IPS-NIHi7 (cell line): ENCODE data around the gene PRICKLE4.

ENCODE experiments used
- DNase-seq: peaks from one replicate; pipeline ENCODE4 v3.0.0; 2012; ENCODE audit warnings: mixed read lengths; ENCODE audit errors: extremely low spot score

PRICKLE4 gene, protein sequence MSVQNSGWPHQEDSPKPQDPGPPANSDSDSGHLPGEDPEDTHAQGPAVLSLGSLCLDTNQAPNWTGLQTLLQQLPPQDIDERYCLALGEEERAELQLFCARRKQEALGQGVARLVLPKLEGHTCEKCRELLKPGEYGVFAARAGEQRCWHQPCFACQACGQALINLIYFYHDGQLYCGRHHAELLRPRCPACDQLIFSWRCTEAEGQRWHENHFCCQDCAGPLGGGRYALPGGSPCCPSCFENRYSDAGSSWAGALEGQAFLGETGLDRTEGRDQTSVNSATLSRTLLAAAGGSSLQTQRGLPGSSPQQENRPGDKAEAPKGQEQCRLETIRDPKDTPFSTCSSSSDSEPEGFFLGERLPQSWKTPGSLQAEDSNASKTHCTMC

DNA sequence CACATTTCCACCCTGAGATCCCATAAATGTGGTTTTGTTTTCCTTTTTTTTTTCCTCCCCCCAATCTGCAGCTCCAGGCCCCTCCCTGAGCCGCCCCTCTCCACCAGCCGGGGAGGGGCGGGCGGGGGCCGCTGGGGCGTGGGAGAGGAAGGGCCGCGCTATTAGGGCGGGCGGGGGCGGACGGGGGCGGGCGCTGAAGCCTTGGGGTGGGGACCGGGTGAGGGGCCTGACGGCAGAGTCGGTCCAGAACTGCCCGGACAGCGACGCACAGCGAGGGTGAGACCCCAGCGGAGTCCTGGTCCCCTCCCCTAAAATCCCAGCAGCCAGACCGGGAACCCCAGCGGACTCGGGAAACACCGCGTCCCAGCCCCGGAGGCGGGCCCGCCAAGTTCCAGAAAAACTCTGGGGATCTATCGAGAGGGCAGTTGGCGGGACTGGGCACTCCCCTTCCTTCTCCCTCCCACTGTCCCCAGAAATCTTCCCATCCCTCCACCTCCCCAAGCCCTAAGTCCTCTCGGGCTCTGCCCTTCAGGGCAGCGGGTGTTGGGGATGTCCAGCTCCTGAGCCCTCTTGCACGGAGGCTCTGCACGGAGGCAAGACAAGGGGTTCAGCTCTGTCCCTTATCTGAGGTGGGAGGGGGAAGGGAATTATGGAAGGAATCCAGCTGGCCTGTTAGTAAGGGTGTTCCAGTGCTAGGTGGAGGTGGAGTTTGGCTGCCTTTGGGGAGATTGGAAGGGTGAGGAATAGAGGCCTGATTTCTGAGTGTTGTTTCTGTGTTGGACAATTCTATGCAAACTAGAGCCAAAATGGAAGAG lies at the start of gene PRICKLE4:
Gene PRICKLE4, plus strand, starts transcription at position 232 of the 815 bp plus-strand sequence. CDS start 2,692 bp downstream, outside the sequence.
- DNase-seq = peak; percentile 35

DNA sequence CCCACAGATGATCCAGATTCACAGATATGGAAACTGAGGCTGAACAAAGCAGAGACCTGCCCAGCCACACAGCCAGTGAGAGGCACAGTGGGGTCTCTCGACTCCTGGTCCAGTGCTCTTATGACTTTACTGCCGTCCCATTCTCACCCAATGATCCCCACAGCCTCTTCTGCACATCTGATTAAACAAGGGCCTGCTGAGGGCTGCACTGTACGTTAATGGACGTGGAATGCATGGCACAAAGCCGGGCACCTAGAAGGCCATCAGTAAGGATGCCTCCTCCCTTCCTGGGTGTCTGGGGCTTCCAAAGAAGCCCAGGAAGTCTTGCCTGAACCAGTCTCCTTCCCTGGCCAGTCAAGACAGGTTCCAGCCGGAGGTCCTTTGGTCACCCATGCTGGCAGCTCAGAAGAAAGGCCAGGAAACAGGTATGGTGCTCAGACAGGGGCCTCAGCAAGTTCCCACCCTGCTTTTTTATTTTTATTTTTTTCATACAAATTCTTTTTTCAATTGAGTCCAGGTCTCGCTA lies 49.0 kb upstream of the PRICKLE4 start:
- no peak for DNase-seq

DNA sequence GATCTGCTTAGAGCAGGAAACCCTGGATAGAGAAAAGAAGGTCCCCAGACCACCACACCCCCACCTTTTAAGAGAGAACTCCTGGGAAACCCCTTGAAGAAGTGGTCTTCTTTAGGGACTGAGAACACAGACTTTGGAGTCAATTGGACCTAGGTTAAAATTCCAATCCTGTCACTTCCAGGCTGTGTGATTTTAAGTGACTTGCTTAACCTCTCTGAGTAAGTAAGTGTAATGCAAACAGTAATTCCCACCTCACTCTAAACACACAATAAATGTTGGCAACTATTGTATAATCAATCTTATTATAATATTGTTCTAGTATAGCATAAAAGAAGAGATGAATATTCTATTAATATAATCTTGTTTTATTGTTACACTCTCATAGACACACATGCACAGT lies 48.4 kb upstream of the PRICKLE4 start:
- no peak for DNase-seq

DNA sequence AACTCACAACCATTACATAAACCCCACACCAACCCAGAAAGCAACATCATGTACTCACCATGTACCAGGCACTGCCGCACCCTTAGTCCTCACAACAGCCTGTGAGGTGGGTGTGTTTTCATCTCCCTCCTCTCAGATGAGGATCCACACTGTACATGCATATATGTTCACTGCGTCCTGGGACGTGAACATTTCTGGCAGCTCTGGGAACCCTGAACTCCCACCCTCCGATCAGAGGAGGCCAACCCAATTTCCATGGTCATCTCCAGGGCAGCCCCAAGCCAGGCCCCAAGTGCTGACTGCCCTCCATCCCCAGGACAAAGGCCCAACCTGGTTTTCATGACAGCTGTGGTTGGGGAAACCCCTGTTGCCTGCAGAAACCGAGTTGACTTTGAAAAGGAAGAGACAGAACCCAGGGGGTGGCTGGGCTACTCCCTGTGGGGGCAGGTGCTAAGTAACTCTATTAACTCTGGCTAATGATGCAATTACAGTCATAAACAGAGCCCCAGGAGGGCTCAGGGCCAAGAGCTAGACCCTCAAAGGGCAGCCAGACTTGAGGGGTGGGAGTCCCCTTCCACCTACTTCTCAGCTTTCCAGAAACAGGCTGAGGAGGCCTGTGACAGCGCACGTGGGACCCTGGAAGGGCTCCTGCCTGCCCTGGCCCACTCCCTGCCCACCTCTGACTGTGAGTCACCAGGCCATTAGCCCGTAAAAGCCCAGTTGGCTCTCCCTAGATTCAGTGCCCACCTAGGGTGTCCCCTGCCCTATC lies 47.8 kb upstream of the PRICKLE4 start:
- peak; percentile 55 for DNase-seq

DNA sequence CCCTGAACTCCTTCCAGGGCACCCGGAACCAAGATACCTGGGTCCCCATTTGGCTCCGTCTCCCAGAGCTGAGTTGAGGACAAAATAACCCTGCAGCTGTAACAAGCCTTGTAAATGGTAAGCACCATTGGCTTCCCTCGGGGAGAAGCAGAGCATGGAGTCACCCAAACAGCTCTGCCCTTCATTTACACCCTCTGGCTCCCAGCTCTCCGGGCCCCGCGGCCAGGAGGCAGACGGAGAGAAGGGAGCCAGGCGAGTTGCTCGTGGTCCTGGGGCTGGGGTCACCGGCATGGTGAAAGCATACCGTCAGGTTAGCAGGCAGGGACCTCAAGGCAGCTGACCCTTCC lies 47.2 kb upstream of the PRICKLE4 start:
- no peak for DNase-seq

DNA sequence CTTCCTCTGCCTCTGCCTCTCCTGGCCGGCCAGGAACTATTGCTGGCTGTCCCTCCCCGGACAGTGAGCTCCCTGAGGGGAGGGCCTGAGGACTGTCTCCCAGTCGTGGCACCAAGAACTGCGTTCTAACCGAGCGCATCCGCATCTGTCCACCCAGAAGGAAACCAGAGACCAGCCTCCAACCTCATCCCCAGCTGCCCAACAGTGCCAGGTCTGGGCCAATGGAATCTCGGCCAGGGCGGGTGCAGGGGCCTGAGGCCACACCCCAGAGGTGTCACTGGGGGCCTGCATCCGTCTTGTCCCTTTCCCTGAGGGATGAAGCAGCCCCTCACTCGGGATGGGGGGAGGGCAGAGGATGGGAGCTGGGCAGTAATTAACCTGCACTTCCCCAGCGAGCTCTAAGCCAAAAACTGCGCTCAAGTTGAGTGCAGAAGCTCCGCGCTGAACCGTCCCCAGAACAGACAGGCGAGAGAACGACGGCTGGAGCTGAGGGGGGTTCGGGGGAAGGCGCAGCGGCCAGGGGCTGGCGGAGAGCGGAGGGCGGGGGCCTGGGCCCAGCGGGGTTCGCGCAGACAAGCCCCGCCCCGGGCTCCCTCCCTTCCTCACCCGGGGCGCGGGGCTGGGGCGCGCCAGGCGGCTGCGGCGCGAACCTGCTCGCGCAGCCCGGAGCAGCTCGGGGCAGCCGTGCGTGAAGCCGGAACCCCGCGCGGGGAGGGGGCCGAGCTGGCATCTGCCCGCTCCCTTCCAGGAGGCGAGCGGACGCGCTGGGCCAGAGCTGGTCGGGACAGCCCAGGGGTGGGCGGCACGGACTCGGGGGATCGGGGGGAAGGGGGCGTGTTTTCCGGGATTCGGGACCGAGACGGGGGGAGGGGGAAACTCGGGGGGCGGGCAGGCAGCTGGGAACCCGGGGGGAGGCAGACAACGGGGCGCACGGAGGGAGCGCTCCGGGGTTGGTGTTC lies 46.6 kb upstream of the PRICKLE4 start:
- peak; percentile 83 for DNase-seq

DNA sequence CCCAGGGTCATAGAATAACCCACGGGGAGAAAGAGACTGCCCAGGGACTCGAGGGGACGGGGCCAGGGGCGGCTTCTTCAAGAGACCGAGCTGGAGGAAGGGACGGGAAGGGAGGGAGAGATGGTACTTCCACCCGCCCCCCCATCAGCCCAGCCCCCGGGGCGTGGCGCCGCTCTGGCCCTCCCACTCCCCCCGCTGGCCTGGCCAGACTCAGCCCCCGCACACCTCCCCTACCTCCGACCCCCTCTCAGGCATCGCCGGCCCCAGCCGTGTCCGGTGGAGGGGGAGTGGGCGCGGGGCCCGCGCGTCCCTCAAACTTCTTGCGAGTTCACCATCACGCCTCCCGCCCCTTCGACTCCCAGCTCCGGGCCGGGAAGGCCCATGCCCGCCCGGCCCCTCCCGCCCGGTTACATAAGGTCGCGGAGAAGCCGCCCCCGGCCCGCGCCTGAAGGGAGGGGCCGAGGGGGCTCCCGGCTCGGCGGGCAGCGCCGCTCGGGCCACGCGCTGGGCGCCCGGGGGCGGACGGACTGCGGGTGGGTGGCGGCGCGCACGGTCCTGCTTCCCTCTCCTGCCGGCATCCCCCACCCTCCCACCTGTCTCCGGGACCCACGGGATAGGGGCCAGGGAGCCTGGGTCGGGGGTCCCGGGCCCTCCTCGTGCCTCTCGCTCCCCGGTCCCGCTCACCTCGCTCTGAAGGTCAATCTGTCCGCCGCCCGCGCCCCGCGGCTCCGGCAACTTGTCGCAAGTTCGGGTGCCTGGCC lies 45.7 kb upstream of the PRICKLE4 start:
- DNase-seq = peak; percentile 74

DNA sequence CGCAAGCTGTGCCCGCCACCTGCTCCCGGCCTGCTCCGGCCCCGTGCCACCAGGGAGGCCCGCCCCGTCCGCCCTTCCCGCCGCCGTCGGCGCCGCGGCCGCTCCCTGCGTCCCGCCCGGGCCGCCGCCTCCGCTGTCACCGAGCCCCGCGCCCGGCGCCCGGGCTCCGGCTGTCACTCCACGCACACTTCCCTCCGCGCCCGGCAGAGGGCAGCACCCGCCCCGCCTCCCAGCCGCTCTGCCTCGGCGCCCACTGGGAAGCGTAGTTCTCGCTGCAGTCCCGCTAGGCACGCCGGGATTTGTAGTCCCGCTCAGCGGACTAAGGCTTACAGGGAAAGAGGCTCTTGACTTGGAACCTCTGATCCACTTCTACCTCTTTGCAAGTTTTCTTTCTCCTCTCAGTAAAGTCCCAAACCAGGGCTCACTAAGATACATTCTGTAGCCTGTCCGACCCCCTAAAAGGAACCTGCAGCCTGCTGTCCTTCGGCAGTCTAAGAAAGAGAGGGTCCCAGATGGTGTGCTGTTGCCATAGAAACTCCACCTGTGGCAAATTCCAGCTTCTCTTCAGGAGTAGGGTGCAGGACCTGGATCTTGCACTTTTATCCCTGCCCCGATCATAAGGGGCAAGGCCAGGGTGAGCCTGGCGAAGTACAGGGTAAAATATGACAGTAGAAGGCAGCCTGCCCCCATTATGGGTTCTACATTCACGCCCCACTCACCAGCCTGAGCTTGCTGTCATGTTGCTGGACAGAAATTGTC lies 45.0 kb upstream of the PRICKLE4 start, which contains the start of gene TFEB:
Gene TFEB, minus strand, starts transcription at position 182 of the 759 bp plus-strand sequence. CDS start 44,395 bp downstream, outside the sequence.
- DNase-seq = peak; percentile 96

DNA sequence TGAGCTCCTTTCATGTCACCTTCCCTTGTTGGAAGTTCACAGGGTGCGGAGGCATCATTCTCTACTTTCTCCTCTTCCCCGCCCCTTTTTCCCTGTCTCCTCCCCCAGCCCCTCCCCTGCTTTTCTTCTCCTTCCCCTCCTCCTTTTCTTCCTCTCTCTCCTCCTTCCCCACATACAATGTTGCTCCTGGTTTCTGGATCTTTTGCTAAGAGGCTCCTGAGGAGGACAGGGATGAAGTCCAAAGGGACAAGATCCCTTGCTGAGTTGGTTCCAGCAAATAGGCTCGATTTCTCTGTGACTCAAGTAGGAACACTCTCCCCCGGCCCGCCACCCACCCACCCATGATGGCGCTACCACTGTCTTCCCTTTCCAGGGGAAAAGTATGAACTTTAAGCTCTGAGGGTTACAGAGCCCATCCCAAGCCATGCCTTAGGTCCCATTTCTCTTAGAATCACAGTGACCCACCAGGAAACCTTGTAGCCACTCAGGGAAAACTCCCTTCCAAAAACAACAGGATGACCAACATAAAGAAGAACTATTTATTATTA lies 44.3 kb upstream of the PRICKLE4 start:
- DNase-seq = no peak

DNA sequence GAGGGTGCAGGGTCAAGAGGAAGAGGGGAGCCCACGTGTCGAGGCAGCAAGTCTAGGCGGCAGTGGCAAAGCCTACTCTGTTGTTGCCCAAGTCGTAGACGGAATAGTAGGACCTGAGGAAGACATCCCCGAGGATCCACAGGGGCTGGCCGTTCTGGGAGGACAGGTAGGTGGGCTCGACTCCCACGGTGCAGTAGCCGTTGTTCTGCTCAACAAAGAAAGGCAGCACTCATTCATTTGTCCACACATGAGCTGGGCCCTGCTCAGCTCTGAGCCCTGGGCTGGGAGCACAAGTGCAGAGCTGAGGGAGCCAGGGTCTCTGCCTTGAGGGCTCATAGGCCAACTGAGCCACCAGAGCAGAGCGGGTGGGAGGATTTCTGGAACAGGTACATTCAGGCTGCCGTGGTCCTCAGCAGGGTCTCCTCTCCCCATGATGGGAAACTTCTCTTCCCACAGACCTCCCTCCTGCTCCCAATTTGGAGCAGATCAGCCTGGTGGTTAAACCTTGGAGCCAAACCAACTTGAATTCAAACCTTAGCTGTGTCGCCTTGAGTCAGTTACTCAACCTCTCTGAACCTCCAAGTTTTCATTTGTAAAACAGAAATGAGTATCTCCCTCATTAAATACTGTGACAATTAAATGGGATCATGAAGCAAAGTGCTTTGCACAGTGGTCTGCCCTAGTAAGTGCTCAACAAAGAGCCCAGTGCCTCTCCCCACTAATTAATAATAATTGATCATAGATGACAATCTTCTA lies 43.6 kb upstream of the PRICKLE4 start:
- no peak for DNase-seq

DNA sequence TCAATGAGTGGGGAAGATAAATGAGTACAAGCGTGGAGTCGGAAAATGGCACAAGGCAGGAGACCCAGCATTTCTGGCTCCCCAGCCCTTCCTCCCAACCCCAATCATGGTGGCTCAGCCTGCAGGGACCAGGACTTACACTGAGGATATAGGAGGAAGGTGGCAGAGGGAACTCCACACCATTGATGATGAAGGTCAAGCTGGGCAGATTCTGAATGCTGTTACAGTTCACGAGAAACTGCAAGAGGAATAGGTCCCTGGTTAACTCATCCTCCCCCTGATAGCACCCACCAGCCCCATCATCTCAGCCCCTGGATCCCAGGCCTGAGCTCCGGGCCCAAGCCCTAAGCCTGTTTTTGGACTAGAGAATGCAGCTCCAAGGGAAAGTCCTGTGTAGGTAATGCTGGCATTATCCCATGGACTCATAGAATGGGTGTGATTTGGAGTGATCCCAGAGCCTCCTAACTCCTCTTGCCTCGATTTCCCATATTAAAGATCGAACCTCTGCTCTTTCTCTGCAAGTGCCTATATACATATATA lies 42.9 kb upstream of the PRICKLE4 start:
- DNase-seq = no peak

DNA sequence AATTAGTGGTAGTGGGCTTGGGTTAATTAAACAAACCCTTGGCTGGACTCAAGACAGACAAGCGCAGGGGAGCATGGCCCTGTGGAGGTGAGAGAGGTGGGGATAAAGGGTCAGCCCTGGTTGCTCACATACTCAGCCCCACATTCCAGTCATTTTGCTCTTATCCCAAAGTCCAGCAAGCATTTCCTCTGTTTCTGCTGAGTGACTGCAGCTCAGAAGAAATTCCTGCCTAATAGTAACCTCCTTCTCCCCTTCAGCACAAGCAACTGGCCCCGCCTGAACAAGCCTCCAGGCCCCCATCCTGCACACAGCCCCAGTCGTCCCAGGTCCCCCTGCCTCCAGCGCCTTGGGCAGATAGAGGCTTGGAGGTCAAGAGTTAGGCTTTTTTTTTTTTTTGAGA lies 41.5 kb upstream of the PRICKLE4 start:
- no peak for DNase-seq

DNA sequence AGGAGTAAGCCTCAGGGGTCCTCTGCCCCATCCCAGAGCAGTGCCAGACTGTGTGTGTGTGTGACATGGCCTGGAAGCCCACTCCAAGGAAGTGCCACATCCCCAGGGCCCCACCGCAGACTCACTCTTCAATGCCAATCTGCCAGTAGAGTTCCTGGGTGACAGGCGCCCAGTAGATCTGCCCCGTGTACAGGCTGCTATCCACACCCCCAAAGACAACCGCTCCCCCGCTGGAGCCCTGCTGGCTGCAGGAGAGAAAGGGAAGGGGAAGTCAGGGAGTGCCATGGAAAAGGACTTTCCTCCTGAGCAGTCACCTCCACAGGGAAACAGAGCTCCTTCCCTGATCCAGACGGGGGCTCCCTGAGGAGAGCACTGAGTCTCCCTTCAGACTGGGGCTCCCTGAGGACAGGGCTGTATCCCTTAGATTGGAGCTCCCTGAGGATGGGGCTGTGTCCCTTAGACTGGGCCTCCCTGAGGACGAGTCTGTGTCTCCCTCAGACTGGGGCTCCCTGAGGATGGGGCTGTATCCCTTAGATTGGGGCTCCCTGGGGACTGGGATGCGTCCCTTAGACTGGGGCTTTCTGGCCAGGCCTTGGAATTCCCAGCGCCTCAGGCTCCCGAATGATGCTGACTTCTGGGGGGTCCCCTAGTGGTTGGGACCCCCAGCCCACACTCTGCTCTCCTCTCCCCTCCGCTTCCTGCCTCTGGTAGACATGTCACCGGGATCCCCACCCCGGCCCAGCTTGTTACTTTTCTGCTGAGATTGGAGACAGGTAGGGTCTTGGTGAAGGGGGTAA lies 40.0 kb upstream of the PRICKLE4 start:
- DNase-seq = no peak

DNA sequence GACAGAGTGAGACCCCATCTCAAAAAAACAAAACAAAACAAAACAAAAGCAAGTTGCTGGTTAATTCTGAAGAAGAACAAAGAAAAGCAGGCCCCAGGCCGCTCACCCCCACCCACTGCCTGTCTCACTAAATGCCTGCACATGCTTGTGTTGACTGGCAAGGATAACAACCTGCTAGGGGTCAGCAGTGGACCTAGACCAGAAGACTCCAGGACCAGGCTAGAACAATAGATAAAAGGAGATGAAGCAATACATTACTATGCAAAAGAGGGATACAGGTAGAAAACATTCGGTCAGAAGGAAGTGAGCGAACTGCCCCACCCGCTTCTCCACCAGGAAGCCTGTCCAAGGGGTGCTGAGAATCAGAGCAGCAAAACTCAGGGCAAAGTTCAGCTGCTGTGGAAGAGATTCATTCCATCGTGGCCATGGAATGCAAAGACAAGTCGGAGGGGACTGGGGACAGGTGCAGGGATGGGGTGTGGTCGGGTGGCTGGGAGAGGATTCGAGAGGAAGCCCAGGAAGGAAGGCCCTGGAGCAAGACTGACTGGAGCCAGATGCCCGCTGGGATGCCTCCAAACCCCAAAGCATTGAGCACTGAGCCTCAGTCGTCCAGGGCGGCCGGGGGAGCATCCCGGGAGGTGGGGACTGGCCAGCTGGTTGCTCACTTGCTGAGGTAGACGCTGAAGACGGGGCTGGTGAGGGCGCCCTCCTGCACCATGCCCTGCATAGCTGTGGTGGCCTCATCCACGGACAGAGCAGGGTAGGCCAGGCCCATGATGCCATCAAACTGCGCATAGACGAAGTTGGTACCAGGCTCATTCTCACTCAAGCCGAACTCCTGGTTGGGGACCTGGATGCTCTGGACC lies 38.7 kb upstream of the PRICKLE4 start:
- DNase-seq = no peak

DNA sequence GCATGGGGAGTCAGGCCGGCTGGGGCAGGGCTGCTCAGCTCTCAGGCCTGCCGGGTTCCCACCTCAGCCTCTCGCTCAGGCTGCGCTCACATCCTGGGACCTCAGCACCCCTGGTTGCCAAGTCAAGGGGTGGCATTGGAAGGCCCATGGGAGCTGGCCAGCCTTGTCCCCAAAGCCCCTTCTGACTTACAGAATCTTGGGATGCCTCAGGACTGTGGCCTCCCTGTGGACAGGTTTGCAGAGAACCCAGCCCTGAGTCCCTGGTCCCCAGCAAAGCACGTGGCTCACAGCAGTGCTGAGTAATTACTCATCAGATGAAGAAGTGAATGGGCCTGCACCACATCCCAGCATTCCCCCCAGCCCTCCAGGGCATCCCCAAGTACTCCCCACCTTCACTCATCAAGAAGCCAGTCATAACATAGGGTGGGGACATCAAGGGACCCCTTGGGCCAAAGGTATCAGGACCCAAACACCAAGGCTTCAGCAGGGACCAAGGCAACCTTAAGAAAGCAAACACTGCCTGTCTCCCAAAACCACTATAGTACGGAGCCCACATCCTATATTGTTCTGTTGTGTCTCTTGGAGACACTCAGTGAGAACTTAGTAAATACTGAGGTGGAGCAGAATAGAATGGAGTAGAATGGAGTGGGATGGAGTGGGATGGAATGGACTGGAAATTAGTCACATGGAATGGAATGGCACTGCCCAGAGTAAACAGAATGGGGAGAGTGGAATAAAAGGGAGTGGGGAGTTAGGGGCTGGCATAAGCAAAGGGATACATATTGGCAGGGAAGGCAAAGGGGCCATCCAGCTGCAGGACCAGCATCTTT lies 37.0 kb upstream of the PRICKLE4 start:
- no peak for DNase-seq
